IMR-90 (cell line): ENCODE measurements around the gene RNGTT. TPM values are rescaled to one million over a fixed set of nuclear protein-coding genes. Genes with fewer than 3 reads are reported as not detected.
A peak's percentile ranks its signal among the peaks of the same experiment; 100 is the strongest.

ENCODE experiments used
- ATAC-seq: fragments of 200-7000 bp; cut with Tn5 transposase; 2 replicates; pipeline ENCODE4 v1.9.1; 2020; ENCODE audit warnings: low read depth, mild to moderate bottlenecking, moderate library complexity
- BruUV-seq: library from RNA; stranded (reverse); fragments of 400-500 nt; replicated peaks from 2 replicates; lab custom pipeline; 2021; lab: Mats Ljungman, UMichigan
- CTCF ChIA-PET: fragments of 300-600 bp; formaldehyde crosslinking; extraction: SDS; loops from one replicate; lab custom pipeline; 2021; ENCODE audit warnings: antibody characterized with exemption; lab: Yijun Ruan, JAX
- POLR2A ChIA-PET: fragments of 300-600 bp; sonication (Branson Sonifier 250); formaldehyde crosslinking; loops from one replicate; lab custom pipeline; 2022; ENCODE audit warnings: antibody characterized with exemption; ENCODE audit not compliant: unreplicated experiment; lab: Charles Lee
- DNase-seq: peaks from one replicate; pipeline ENCODE4 v3.0.0; 2013
- H2AFZ ChIP-seq: replicated peaks from 2 replicates; pipeline ENCODE3; 2013; ENCODE audit warnings: low read length, mild to moderate bottlenecking; ENCODE audit not compliant: poor library complexity
- H2AK5ac ChIP-seq: 2 replicates; pipeline ENCODE4 v1.6.1; 2013; ENCODE audit warnings: low read depth, low read length, inconsistent platforms
- H2AK9ac ChIP-seq: replicated peaks from 2 replicates; pipeline ENCODE3; 2013; ENCODE audit warnings: mild to moderate bottlenecking, low read depth, low read length, moderate library complexity; ENCODE audit not compliant: poor library complexity
- H2BK120ac ChIP-seq: 2 replicates; pipeline ENCODE4 v1.6.1; 2013; ENCODE audit warnings: low read depth, low read length, inconsistent platforms
- H2BK15ac ChIP-seq: 3 replicates; pipeline ENCODE4 v1.6.1; 2013; ENCODE audit warnings: low read depth, low read length, inconsistent platforms
- H2BK20ac ChIP-seq: 2 replicates; pipeline ENCODE4 v1.6.1; 2013; ENCODE audit warnings: low read depth, mild to moderate bottlenecking, inconsistent platforms, low read length, moderate library complexity
- H2BK5ac ChIP-seq: 2 replicates; pipeline ENCODE4 v1.6.1; 2013; ENCODE audit warnings: mild to moderate bottlenecking, low read depth, low read length, inconsistent platforms; ENCODE audit not compliant: poor library complexity, severe bottlenecking
- H3K14ac ChIP-seq: replicated peaks from 2 replicates; pipeline ENCODE4 v1.6.1; 2013; ENCODE audit warnings: low read depth, low read length, inconsistent platforms
- H3K18ac ChIP-seq: 2 replicates; pipeline ENCODE4 v1.6.1; 2013; ENCODE audit warnings: low read depth, low read length, control low read depth
- H3K23ac ChIP-seq: 2 replicates; pipeline ENCODE4 v1.6.1; 2013; ENCODE audit warnings: low read depth, low read length, inconsistent platforms
- H3K27ac ChIP-seq: 2 replicates; pipeline ENCODE4 v1.5.1; 2013; ENCODE audit warnings: mild to moderate bottlenecking, control low read depth, low read length; ENCODE audit not compliant: insufficient read depth
- H3K27me3 ChIP-seq: 2 replicates; pipeline ENCODE4 v1.6.1; 2013; ENCODE audit warnings: low read length; ENCODE audit not compliant: control insufficient read depth, insufficient read depth
- H3K36me3 ChIP-seq: 2 replicates; pipeline ENCODE4 v1.6.1; 2013; ENCODE audit warnings: low read length, mixed read lengths; ENCODE audit not compliant: control insufficient read depth, insufficient read depth
- H3K4ac ChIP-seq: 2 replicates; pipeline ENCODE4 v1.6.1; 2013; ENCODE audit warnings: low read depth, low read length, inconsistent platforms
- H3K4me1 ChIP-seq: 2 replicates; pipeline ENCODE4 v1.6.1; 2013; ENCODE audit warnings: low read length, mixed read lengths; ENCODE audit not compliant: control insufficient read depth, insufficient read depth
- H3K4me2 ChIP-seq: 2 replicates; pipeline ENCODE4 v1.6.1; 2013; ENCODE audit warnings: low read depth, mild to moderate bottlenecking, control low read depth, low read length, moderate library complexity
- H3K4me3 ChIP-seq: 2 replicates; pipeline ENCODE4 v1.5.1; 2013; ENCODE audit warnings: low read depth, mild to moderate bottlenecking, control low read depth, low read length, moderate library complexity; ENCODE audit not compliant: insufficient read depth
- H3K56ac ChIP-seq: 2 replicates; pipeline ENCODE4 v1.6.1; 2013; ENCODE audit warnings: low read length, inconsistent platforms; ENCODE audit not compliant: insufficient read depth; ENCODE audit errors: extremely low read depth
- H3K79me1 ChIP-seq, 2 experiments: 2 replicates each; pipeline ENCODE4 v1.6.1; 2013; ENCODE audit warnings: low read length in 2 of 2, inconsistent platforms in 1 of 2, low read depth in 1 of 2
- H3K9ac ChIP-seq: 2 replicates; pipeline ENCODE4 v1.6.1; 2013; ENCODE audit warnings: low read depth, low read length, control low read depth
- H3K9me1 ChIP-seq: 2 replicates; pipeline ENCODE4 v1.6.1; 2013; ENCODE audit warnings: low read length, inconsistent platforms; ENCODE audit not compliant: insufficient read depth
- H3K9me3 ChIP-seq: 2 replicates; pipeline ENCODE4 v1.6.1; 2013; ENCODE audit warnings: low read length; ENCODE audit not compliant: control insufficient read depth, insufficient read depth
- H4K20me1 ChIP-seq: 2 replicates; pipeline ENCODE4 v1.6.1; 2013; ENCODE audit warnings: low read length, inconsistent platforms; ENCODE audit not compliant: insufficient read depth
- H4K5ac ChIP-seq: 2 replicates; pipeline ENCODE4 v1.6.1; 2013; ENCODE audit warnings: mild to moderate bottlenecking, low read depth, low read length, control low read depth
- H4K8ac ChIP-seq, 2 experiments: 2 replicates each; pipeline ENCODE4 v1.6.1; 2013; ENCODE audit warnings: low read depth in 2 of 2, low read length in 2 of 2, control low read depth in 1 of 2, inconsistent platforms in 1 of 2
- H4K91ac ChIP-seq: 2 replicates; pipeline ENCODE4 v1.6.1; 2013; ENCODE audit warnings: low read depth, low read length, inconsistent platforms; ENCODE audit not compliant: insufficient read depth
- BHLHE40 ChIP-seq: fragments of 150-350 bp; IDR thresholded peaks from 2 replicates; pipeline ENCODE4 v1.6.1; 2016; ENCODE audit warnings: mild to moderate bottlenecking, low read depth, low read length
- CEBPB ChIP-seq: IDR thresholded peaks from 2 replicates; pipeline ENCODE4 v1.6.1; 2012; ENCODE audit warnings: low read depth, low read length, improper control_type of control experiment
- CHD1 ChIP-seq: IDR thresholded peaks from 2 replicates; pipeline ENCODE4 v1.6.1; 2012; ENCODE audit warnings: low read depth, low read length, improper control_type of control experiment
- FOS ChIP-seq: fragments of 150-350 bp; IDR thresholded peaks from 2 replicates; pipeline ENCODE4 v1.6.1; 2016; ENCODE audit warnings: low read depth, low read length
- MAFK ChIP-seq: IDR thresholded peaks from 2 replicates; pipeline ENCODE4 v1.6.1; 2012; ENCODE audit warnings: low read depth, low read length, improper control_type of control experiment
- MAZ ChIP-seq: IDR thresholded peaks from 2 replicates; pipeline ENCODE4 v1.6.1; 2012; ENCODE audit warnings: low read depth, mild to moderate bottlenecking, low read length, improper control_type of control experiment, moderate library complexity, borderline replicate concordance
- MXI1 ChIP-seq: IDR thresholded peaks from 2 replicates; pipeline ENCODE4 v1.6.1; 2012; ENCODE audit warnings: low read depth, mild to moderate bottlenecking, low read length, moderate library complexity, borderline replicate concordance
- NFE2L2 ChIP-seq: fragments of 150-350 bp; IDR thresholded peaks from 2 replicates; pipeline ENCODE4 v1.6.1; 2016; ENCODE audit warnings: low read depth, mild to moderate bottlenecking, low read length
- POLR2A ChIP-seq: IDR thresholded peaks from 2 replicates; pipeline ENCODE4 v1.6.1; 2012; ENCODE audit warnings: mild to moderate bottlenecking, low read depth, low read length
- RAD21 ChIP-seq: IDR thresholded peaks from 2 replicates; pipeline ENCODE4 v1.6.1; 2012; ENCODE audit warnings: low read length, improper control_type of control experiment
- RCOR1 ChIP-seq: IDR thresholded peaks from 2 replicates; pipeline ENCODE4 v1.6.1; 2012; ENCODE audit warnings: mild to moderate bottlenecking, low read length, improper control_type of control experiment; ENCODE audit not compliant: insufficient replicate concordance
- RFX5 ChIP-seq: IDR thresholded peaks from 2 replicates; pipeline ENCODE4 v1.8.0; 2012; ENCODE audit warnings: low read depth, mild to moderate bottlenecking, low read length, moderate library complexity
- SMC3 ChIP-seq: fragments of 150-350 bp; IDR thresholded peaks from 2 replicates; pipeline ENCODE4 v1.6.1; 2016; ENCODE audit warnings: low read depth, mild to moderate bottlenecking, antibody characterized with exemption, low read length, moderate library complexity
- WGBS, 2 experiments: methylation state at CpG; one replicate each; pipeline versions ENCODE4 v1.1.5 to v1.1.7; 2013; ENCODE audit warnings: missing lambda C conversion rate in 2 of 2; ENCODE audit not compliant: insufficient read length in 1 of 2; ENCODE audit errors: extremely low coverage in 2 of 2; 5-methylcytosine and 5-hydroxymethylcytosine counted together
- dilution Hi-C: fragments of 300-500 bp; cut with HindIII; formaldehyde crosslinking; loops from one replicate; pipeline ENCODE4 v1.14.3; 2018; ENCODE audit warnings: low sequenced_read_pairs; ENCODE audit not compliant: unreplicated experiment
- in situ Hi-C: fragments of 300-500 bp; cut with MboI; formaldehyde crosslinking; loops from 3 replicates; pipeline ENCODE4 v1.14.3; 2019; ENCODE audit warnings: low sequenced_read_pairs, inconsistent platforms, mixed read lengths
- intact Hi-C: fragments of 100-400 bp; cut with micrococcal nuclease; formaldehyde crosslinking; loops from 2 replicates; pipeline ENCODE4 v1.10.0; 2022
- polyA plus RNA-seq, 3 experiments: library from polyadenylated mRNA; depleted of rRNA; stranded (reverse); fragments of >200 nt; gene quantifications; 2 replicates each; pipeline ENCODE4 v1.2.3, GENCODE V29; 2012; ENCODE audit warnings: low replicate concordance in 1 of 3
- total RNA-seq: library from RNA; depleted of rRNA; stranded (reverse); fragments of >200 nt; gene quantifications from 2 replicates; pipeline ENCODE4 v1.2.3, GENCODE V29; 2012
- TF ChIP-seq, protein P1 (sequence below): conservative IDR thresholded peaks from 2 replicates; pipeline ENCODE4 v1.5.1; 2012; ENCODE audit warnings: mild to moderate bottlenecking, low read depth, low read length, improper control_type of control experiment
- TF ChIP-seq, protein P2 (sequence below): fragments of 150-350 bp; IDR thresholded peaks from 2 replicates; pipeline ENCODE4 v1.6.1; 2016; ENCODE audit warnings: low read depth, mild to moderate bottlenecking, low read length, moderate library complexity, borderline replicate concordance
- TF ChIP-seq, protein P3 (sequence below): fragments of 150-350 bp; IDR thresholded peaks from 2 replicates; pipeline ENCODE4 v1.6.1; 2017; ENCODE audit warnings: mild to moderate bottlenecking, antibody characterized with exemption, low read length, low read depth

Gene RNGTT
- total and polyA plus RNA-seq, 2 of the 4 experiments (the other 2 are of a cell fraction), result 5.4 to 21.7 TPM

DNA sequence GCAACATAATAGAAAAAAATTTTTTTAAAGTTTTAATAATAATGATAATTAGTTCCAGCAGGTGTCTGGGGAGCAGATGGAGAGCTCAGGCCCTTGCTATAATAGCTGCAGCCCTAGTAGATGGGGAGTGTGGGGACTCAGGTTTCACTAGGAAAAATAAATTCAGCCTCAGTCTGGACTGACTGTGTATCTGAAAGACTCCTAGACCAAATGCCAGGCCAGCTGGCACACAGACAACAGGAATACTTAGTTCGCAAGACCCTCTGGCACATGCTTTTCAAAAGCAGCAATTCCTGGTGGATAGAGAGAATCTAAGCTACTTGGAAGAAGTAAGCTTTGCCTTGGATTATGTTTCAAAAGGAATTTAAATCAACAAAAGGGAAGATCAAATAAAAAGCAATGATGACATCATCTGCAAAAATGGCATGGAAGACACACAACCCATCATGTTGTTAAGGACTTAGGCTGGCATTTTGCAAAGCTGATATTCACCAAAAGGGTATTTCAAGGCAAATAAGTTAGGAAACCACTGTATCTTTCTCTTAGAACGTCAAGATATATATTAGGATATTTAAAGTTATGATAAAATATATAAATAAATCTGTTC is 107.8 kb downstream of the RNGTT start:
- H4K5ac ChIP-seq, result no peak overlapping the region
- no peak overlapping the region for H3K4me3 ChIP-seq
- H3K27ac ChIP-seq, result no peak overlapping the region
- H3K4me2 ChIP-seq, result peak overlapping the region; percentile 30; the same call in 1 of the 2 replicates
- no peaks in the 10 kb centered on the region for H3K9me1 ChIP-seq
- no peak overlapping the region for H3K56ac ChIP-seq
- no peak overlapping the region for H2AK5ac ChIP-seq
- intact Hi-C loops (no loop called here), dilution Hi-C loops (no loop called here), in situ Hi-C loops (loop anchor here (25.0 kb wide), 1 partner anchor 1293 kb away; no protein-coding TSS in a partner anchor)
- CTCF ChIA-PET, result interaction anchor here (0.6 to 0.9 kb wide), 2 partner anchors 13 to 1714 kb away, joined by 3 to 4 read pairs; no protein-coding TSS in a partner anchor
- no peak overlapping the region for H3K9ac ChIP-seq
- peaks cover 0 to 2% of the 10 kb centered on the region in 2 experiments; a peak in 1 of 4 replicates for H3K79me1 ChIP-seq
- POLR2A ChIA-PET, result no interaction called here
- DNase-seq, result peak; percentile 31
- no peak overlapping the region for H2BK15ac ChIP-seq
- no peak overlapping the region for H3K23ac ChIP-seq
- no peaks in the 10 kb centered on the region for H4K20me1 ChIP-seq
- no peak overlapping the region for H2AK9ac ChIP-seq
- peak; percentile 74 for ATAC-seq
- no peaks in the 10 kb centered on the region for H3K27me3 ChIP-seq
- H2AFZ ChIP-seq, result no peak overlapping the region
- H3K36me3 ChIP-seq, result no peaks in the 10 kb centered on the region
- H3K18ac ChIP-seq, result no peak overlapping the region
- H4K91ac ChIP-seq, result no peak overlapping the region
- H2BK5ac ChIP-seq, result no peak overlapping the region
- H3K4ac ChIP-seq, result no peak overlapping the region; the same call in 1 of the 2 replicates
- no CpG with 5 or more reads among the region's 2 CpGs for WGBS, 2 experiments
- peaks cover 2% of the 10 kb centered on the region; the same call in 1 of the 2 replicates for H3K4me1 ChIP-seq
- H3K14ac ChIP-seq, result no peak overlapping the region
- no peaks in the 10 kb centered on the region for H3K9me3 ChIP-seq
- TF ChIP-seq FOS (no peak), POLR2A (no peak), RAD21 (no peak), MAZ (no peak), RCOR1 (no peak), MXI1 (no peak), MAFK (no peak), SMC3 (no peak), CHD1 (no peak), RFX5 (no peak), NFE2L2 (no peak), BHLHE40 (no peak), CEBPB (no peak)
- TF ChIP-seq, protein P1, sequence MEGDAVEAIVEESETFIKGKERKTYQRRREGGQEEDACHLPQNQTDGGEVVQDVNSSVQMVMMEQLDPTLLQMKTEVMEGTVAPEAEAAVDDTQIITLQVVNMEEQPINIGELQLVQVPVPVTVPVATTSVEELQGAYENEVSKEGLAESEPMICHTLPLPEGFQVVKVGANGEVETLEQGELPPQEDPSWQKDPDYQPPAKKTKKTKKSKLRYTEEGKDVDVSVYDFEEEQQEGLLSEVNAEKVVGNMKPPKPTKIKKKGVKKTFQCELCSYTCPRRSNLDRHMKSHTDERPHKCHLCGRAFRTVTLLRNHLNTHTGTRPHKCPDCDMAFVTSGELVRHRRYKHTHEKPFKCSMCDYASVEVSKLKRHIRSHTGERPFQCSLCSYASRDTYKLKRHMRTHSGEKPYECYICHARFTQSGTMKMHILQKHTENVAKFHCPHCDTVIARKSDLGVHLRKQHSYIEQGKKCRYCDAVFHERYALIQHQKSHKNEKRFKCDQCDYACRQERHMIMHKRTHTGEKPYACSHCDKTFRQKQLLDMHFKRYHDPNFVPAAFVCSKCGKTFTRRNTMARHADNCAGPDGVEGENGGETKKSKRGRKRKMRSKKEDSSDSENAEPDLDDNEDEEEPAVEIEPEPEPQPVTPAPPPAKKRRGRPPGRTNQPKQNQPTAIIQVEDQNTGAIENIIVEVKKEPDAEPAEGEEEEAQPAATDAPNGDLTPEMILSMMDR, result no peak
- TF ChIP-seq, protein P2, sequence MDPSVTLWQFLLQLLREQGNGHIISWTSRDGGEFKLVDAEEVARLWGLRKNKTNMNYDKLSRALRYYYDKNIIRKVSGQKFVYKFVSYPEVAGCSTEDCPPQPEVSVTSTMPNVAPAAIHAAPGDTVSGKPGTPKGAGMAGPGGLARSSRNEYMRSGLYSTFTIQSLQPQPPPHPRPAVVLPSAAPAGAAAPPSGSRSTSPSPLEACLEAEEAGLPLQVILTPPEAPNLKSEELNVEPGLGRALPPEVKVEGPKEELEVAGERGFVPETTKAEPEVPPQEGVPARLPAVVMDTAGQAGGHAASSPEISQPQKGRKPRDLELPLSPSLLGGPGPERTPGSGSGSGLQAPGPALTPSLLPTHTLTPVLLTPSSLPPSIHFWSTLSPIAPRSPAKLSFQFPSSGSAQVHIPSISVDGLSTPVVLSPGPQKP, result no peak
- TF ChIP-seq, protein P3, sequence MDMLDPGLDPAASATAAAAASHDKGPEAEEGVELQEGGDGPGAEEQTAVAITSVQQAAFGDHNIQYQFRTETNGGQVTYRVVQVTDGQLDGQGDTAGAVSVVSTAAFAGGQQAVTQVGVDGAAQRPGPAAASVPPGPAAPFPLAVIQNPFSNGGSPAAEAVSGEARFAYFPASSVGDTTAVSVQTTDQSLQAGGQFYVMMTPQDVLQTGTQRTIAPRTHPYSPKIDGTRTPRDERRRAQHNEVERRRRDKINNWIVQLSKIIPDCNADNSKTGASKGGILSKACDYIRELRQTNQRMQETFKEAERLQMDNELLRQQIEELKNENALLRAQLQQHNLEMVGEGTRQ, result no peak
- H4K8ac ChIP-seq, result no peak overlapping the region
- no peak overlapping the region for H2BK20ac ChIP-seq
- no TSS peak for BruUV-seq
- H2BK120ac ChIP-seq, result no peak overlapping the region
